Measurements from ENCODE around the gene CFB.

DNA sequence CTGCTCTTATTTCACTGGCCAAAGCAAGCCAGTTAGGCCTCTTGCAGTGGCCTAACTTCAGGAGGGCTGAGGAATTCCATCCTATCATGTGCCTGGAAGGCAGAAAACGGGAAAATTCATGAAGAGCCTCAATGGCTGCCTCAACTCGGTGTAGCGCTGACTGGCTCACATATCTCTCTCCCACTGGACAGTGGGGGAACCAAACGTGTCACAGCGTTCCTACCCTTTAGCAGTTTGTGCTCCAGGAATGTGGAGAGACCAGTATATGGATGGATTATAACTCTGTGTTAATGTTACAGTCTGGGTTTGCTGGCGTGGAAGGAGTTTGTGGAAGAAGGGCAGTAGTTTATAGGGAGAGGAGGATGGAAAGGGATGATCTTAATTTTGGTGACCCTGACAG, 30.1 kb upstream of the CFB start:
- no peak for TF ChIP-seq REST (IDR thresholded peaks at IDR 0.05; ENCODE audit: low read depth)
- no peak for TF ChIP-seq RAD21 (IDR thresholded peaks at IDR 0.05; ENCODE audit: low read depth)
- TF ChIP-seq EP300 (IDR thresholded peaks at IDR 0.05; ENCODE audit: borderline replicate concordance), result no peak
- TF ChIP-seq TAF1 (IDR thresholded peaks at IDR 0.05; ENCODE audit: low read depth), result no peak
- TF ChIP-seq, protein P1, sequence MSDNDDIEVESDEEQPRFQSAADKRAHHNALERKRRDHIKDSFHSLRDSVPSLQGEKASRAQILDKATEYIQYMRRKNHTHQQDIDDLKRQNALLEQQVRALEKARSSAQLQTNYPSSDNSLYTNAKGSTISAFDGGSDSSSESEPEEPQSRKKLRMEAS (IDR thresholded peaks at IDR 0.05), result no peak
- no peak for TF ChIP-seq EGR1 (IDR thresholded peaks at IDR 0.05)
- no peak for TF ChIP-seq ZBTB7A (IDR thresholded peaks at IDR 0.05; ENCODE audit: low read depth)
